ENCODE data around the gene ACADSB.

ACADSB gene

GRCh38 chr10:123004298-123004697 lies 4.5 kb upstream of the ACADSB start:
- DNase-seq (ENCODE audit: low read depth), result no peak

- peak; percentile 11 for DNase-seq (ENCODE audit: low read depth)
Measured at GRCh38 chr10:123007558-123008354, 1.1 kb upstream of the ACADSB start.

- DNase-seq (ENCODE audit: low read depth), result no peak
Measured at GRCh38 chr10:123009105-123009820, 457 bp downstream of the ACADSB start.

- no peak for DNase-seq (ENCODE audit: low read depth)
Measured at GRCh38 chr10:123011987-123012386, 3.2 kb downstream of the ACADSB start.

GRCh38 chr10:123013456-123014419 lies 4.9 kb downstream of the ACADSB start:
- DNase-seq (ENCODE audit: low read depth), result no peak

GRCh38 chr10:123014772-123015171 lies 6.0 kb downstream of the ACADSB start:
- no peak for DNase-seq (ENCODE audit: low read depth)

- DNase-seq (ENCODE audit: low read depth), result no peak
Measured at GRCh38 chr10:123016228-123016627, 7.4 kb downstream of the ACADSB start.

GRCh38 chr10:123017421-123018165 lies 8.8 kb downstream of the ACADSB start:
- DNase-seq (ENCODE audit: low read depth), result no peak

GRCh38 chr10:123018531-123018930 lies 9.7 kb downstream of the ACADSB start:
- DNase-seq (ENCODE audit: low read depth), result no peak

GRCh38 chr10:123019264-123019663 lies 10.5 kb downstream of the ACADSB start:
- DNase-seq (ENCODE audit: low read depth), result no peak

- no peak for DNase-seq (ENCODE audit: low read depth)
Measured at GRCh38 chr10:123019941-123020703, 11.3 kb downstream of the ACADSB start.

- DNase-seq (ENCODE audit: low read depth), result no peak
Measured at GRCh38 chr10:123021517-123021916, 12.7 kb downstream of the ACADSB start.

GRCh38 chr10:123024540-123024939 lies 15.7 kb downstream of the ACADSB start:
- no peak for DNase-seq (ENCODE audit: low read depth)

- no peak for DNase-seq (ENCODE audit: low read depth)
Measured at GRCh38 chr10:123026302-123026701, 17.5 kb downstream of the ACADSB start.

- no peak for DNase-seq (ENCODE audit: low read depth)
Measured at GRCh38 chr10:123027861-123028260, 19.1 kb downstream of the ACADSB start.

GRCh38 chr10:123031124-123031523 lies 22.3 kb downstream of the ACADSB start:
- DNase-seq (ENCODE audit: low read depth), result no peak

- DNase-seq (ENCODE audit: low read depth), result no peak
Measured at GRCh38 chr10:123034332-123034731, 25.5 kb downstream of the ACADSB start.

GRCh38 chr10:123035467-123036086 lies 26.8 kb downstream of the ACADSB start:
- no peak for DNase-seq (ENCODE audit: low read depth)

- DNase-seq (ENCODE audit: low read depth), result no peak
Measured at GRCh38 chr10:123038782-123039631, 30.2 kb downstream of the ACADSB start.

- no peak for DNase-seq (ENCODE audit: low read depth)
Measured at GRCh38 chr10:123039632-123039930, 30.8 kb downstream of the ACADSB start.
